ENCODE data around the gene IFI27L2. TPM values are rescaled to one million over a fixed set of nuclear protein-coding genes. Genes with fewer than 3 reads are reported as not detected.

Gene IFI27L2
- total and polyA plus RNA-seq, 2 of the 8 experiments (the other 6 are each of a cell fraction or from before 2014, with no cell fraction given) = 14.0 to 69.6 TPM

- Histone ChIP-seq H3K18ac (ENCODE audit: extremely low read depth, low read length) (no peak overlapping the region), H2AFZ (ENCODE audit: low read length) (0 out of 2 replicates have a peak overlapping the region, but pooled peaks have one; percentile 68), H3K79me2 (ENCODE audit: control insufficient read depth in 1 of 2, insufficient read depth in 2 of 2, low read length in 2 of 2) (no peaks in the 10 kb centered on the region), H3K27me3 (replicated peaks in 1 of 4; ENCODE audit: control insufficient read depth in 3 of 4, extremely low read depth in 1 of 4, insufficient read depth in 3 of 4, low read length in 3 of 4) (peaks cover 0 to 5% (median 3%) of the 10 kb centered on the region in 4 experiments; a peak in 3 of 7 replicates), H3K36me3 (ENCODE audit: control insufficient read depth in 2 of 4, insufficient read depth in 4 of 4, low read length in 3 of 4) (no peaks in the 10 kb centered on the region), H3K23me2 (ENCODE audit: low read depth, low read length) (no peaks in the 10 kb centered on the region), H2BK15ac (ENCODE audit: low read length) (no peak overlapping the region), H2BK12ac (ENCODE audit: low read depth, low read length) (0 out of 2 replicates have a peak overlapping the region, but pooled peaks have one; percentile 1), H3K4me3 (ENCODE audit: extremely low read depth in 1 of 4, insufficient read depth in 2 of 4, low read depth in 3 of 4, low read length in 4 of 4) (no peak overlapping the region), H4K91ac (replicated peaks; ENCODE audit: insufficient read length, low read length) (no peak overlapping the region), H4K20me1 (replicated peaks in 1 of 2; ENCODE audit: control insufficient read depth in 1 of 2, insufficient read depth in 2 of 2, low read length in 2 of 2) (no peaks in the 10 kb centered on the region), H3K56ac (replicated peaks; ENCODE audit: insufficient read length, low read depth, low read length) (no peak overlapping the region), H3K4me2 (ENCODE audit: insufficient read depth in 1 of 2, low read depth in 2 of 2, low read length in 2 of 2) (no peak overlapping the region), H3K4ac (replicated peaks; ENCODE audit: insufficient read length, low read depth, low read length) (no peak overlapping the region), H3K79me1 (ENCODE audit: low read depth, low read length) (no peaks in the 10 kb centered on the region), H4K5ac (ENCODE audit: insufficient read length, low read depth, low read length) (no peak overlapping the region), H3K14ac (ENCODE audit: insufficient read length) (no peak overlapping the region), H2AK5ac (ENCODE audit: low read depth, low read length) (no peak overlapping the region), H2BK5ac (ENCODE audit: low read depth, low read length) (no peak overlapping the region), H3K27ac (ENCODE audit: low read depth, low read length) (no peak overlapping the region), H2BK20ac (ENCODE audit: low read length) (no peak overlapping the region), H3K23ac (ENCODE audit: insufficient read length) (no peak overlapping the region), H3K9ac (replicated peaks in 1 of 4; ENCODE audit: extremely low read depth in 1 of 4, low read depth in 3 of 4, low read length in 3 of 4) (no peak overlapping the region), H3K9me3 (ENCODE audit: insufficient read depth in 2 of 2, low read depth in 1 of 2, low read length in 1 of 2) (no peaks in the 10 kb centered on the region), H3K4me1 (replicated peaks in 1 of 4; ENCODE audit: control insufficient read depth in 3 of 4, insufficient read depth in 4 of 4, low read length in 3 of 4) (peaks cover 2 to 18% (median 8%) of the 10 kb centered on the region in 4 experiments), H4K8ac (ENCODE audit: extremely low read depth, insufficient read depth, low read length) (no peak overlapping the region), H2BK120ac (replicated peaks; ENCODE audit: low read depth, low read length) (no peak overlapping the region)
- FAIRE-seq (no peak), DNase-seq (ENCODE audit: low read depth in 1 of 2, low spot score in 2 of 2) (no peak)
- 90% methylated on average over 2 of the region's 2 CpGs; no CpG with 5 or more reads in 1 of the 2 experiments for WGBS, 2 experiments (ENCODE audit: extremely low coverage in 1 of 2, insufficient coverage in 1 of 2, insufficient read length in 1 of 2, insufficient replicate concordance in 2 of 2, low coverage in 1 of 2, low lambda C conversion rate in 2 of 2, missing lambda C conversion rate in 1 of 2)
- POLR2A ChIA-PET (ENCODE audit: partially characterized antibody) = no interaction called here
- CTCF ChIA-PET (ENCODE audit: partially characterized antibody) = interaction anchor here (0.6 to 1.4 kb wide), 4 partner anchors 19 to 271 kb away, joined by 3 to 5 read pairs (median 3); no protein-coding TSS in a partner anchor
- no peak for TF ChIP-seq TAF1 (IDR thresholded peaks at IDR 0.05; ENCODE audit: low read depth, low read length)
- TF ChIP-seq BRCA1 (IDR thresholded peaks at IDR 0.05; ENCODE audit: low read depth, low read length) = no peak
- TF ChIP-seq CTBP2 (IDR thresholded peaks at IDR 0.05; ENCODE audit: borderline replicate concordance, insufficient read depth, insufficient read length, low read length) = no peak
- no peak for TF ChIP-seq KDM5A (IDR thresholded peaks at IDR 0.05; ENCODE audit: low read length)
- no peak for TF ChIP-seq TBP (IDR thresholded peaks at IDR 0.05; ENCODE audit: low read depth, low read length)
- TF ChIP-seq RBBP5 (IDR thresholded peaks at IDR 0.05; ENCODE audit: borderline replicate concordance, low read depth, low read length) = no peak
- TF ChIP-seq MAX (IDR thresholded peaks at IDR 0.05) = no peak
- TF ChIP-seq CREB1 (IDR thresholded peaks at IDR 0.05) = no peak
- no peak for TF ChIP-seq CHD2 (IDR thresholded peaks at IDR 0.05; ENCODE audit: low read length)
- TF ChIP-seq CHD1 (IDR thresholded peaks at IDR 0.05; ENCODE audit: low read depth, low read length) = no peak
- TF ChIP-seq SIN3A (conservative IDR thresholded peaks at IDR 0.05 in 1 of 2, IDR thresholded peaks at IDR 0.05 in 1 of 2; ENCODE audit: low read depth in 1 of 2, low read length in 2 of 2) = no peak
- no peak for TF ChIP-seq EGR1 (IDR thresholded peaks at IDR 0.05; ENCODE audit: borderline replicate concordance, low read depth, low read length)
- no peak for TF ChIP-seq TAF7 (optimal IDR thresholded peaks at IDR 0.05; ENCODE audit: borderline replicate concordance, low read depth, low read length)
- TF ChIP-seq RAD21 (IDR thresholded peaks at IDR 0.05 in 1 of 2, conservative IDR thresholded peaks at IDR 0.05 in 1 of 2; ENCODE audit: low read depth in 2 of 2, low read length in 2 of 2) = no peak
Measured at GRCh38 chr14:94161981-94162380, 32.6 kb upstream of the IFI27L2 start.
